ENCODE data around the gene RPS14. TPM values are rescaled to one million over a fixed set of nuclear protein-coding genes. Genes with fewer than 3 reads are reported as not detected.

Gene RPS14
- polyA plus RNA-seq, 1 donor from 2014 or later = 3,490 TPM

DNA sequence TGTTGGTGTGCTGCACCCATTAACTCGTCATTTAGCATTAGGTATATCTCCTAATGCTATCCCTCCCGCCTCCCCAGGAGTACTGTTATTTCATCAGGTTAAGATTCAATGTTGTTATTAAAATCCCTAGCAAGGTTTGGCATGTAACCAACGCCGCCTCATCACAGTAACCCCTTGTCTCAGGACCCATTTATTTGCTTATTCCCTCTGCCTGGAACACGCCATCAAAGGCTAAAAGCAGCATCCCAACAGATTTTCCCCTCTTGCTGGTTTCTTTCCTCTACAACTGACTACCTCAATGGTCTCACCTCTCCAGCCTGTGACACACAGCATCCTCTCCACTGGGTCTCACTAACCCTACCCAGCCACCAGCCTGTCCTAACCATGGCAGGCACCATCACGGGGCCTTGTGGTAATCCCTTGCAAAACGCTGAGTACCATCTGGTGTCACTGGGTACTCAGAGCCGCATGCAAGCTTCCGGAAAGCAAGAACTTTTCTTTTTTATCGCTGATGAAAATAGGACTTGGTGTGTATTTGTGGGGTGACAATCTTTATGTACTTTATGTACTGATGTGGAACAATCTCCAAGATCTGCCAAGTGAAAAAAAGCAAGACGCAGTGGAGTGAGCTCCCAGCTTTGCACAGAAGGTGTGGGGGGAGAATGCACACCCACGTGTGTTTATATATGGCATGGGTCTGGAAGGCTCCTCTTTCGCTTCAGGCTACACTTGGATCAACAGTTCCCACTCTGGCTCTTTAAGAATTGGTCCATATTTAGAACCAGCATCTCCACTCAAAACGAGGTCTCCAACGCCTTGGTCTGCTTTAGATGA, 6.1 kb downstream of the RPS14 start:
- Histone ChIP-seq H3K4me3 (ENCODE audit: low read length) (no peak overlapping the region), H4K20me1 (ENCODE audit: insufficient read depth) (no peaks in the 10 kb centered on the region), H3K27ac (ENCODE audit: low read length) (no peak overlapping the region), H3K27me3 (ENCODE audit: insufficient read depth, low read depth, low read length) (no peaks in the 10 kb centered on the region), H3K9me3 (ENCODE audit: low read length) (no peaks in the 10 kb centered on the region), H3K36me3 (ENCODE audit: insufficient read depth, low read length) (no peaks in the 10 kb centered on the region), H3K4me2 (ENCODE audit: low read length) (no peak overlapping the region), H3K9me2 (ENCODE audit: insufficient read depth, low read length) (no peaks in the 10 kb centered on the region), H2AFZ (ENCODE audit: low read depth, low read length) (no peak overlapping the region), H3F3A (ENCODE audit: insufficient read depth, low read length, poor library complexity, severe bottlenecking) (no peaks in the 10 kb centered on the region), H3K79me2 (replicated peaks; ENCODE audit: insufficient read depth, low read length) (peaks cover 9% of the 10 kb centered on the region), H3K9ac (ENCODE audit: low read length) (no peak overlapping the region)
- no peak for TF ChIP-seq POLR2AphosphoS5 (IDR thresholded peaks at IDR 0.05)
- TF ChIP-seq, protein P1, sequence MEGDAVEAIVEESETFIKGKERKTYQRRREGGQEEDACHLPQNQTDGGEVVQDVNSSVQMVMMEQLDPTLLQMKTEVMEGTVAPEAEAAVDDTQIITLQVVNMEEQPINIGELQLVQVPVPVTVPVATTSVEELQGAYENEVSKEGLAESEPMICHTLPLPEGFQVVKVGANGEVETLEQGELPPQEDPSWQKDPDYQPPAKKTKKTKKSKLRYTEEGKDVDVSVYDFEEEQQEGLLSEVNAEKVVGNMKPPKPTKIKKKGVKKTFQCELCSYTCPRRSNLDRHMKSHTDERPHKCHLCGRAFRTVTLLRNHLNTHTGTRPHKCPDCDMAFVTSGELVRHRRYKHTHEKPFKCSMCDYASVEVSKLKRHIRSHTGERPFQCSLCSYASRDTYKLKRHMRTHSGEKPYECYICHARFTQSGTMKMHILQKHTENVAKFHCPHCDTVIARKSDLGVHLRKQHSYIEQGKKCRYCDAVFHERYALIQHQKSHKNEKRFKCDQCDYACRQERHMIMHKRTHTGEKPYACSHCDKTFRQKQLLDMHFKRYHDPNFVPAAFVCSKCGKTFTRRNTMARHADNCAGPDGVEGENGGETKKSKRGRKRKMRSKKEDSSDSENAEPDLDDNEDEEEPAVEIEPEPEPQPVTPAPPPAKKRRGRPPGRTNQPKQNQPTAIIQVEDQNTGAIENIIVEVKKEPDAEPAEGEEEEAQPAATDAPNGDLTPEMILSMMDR (IDR thresholded peaks at IDR 0.05; ENCODE audit: poor library complexity, severe bottlenecking) = no peak
- no peak for TF ChIP-seq EP300 (conservative IDR thresholded peaks at IDR 0.05; ENCODE audit: poor library complexity, severe bottlenecking)
- TF ChIP-seq RAD21 (conservative IDR thresholded peaks at IDR 0.05) = no peak
- TF ChIP-seq, protein P2, sequence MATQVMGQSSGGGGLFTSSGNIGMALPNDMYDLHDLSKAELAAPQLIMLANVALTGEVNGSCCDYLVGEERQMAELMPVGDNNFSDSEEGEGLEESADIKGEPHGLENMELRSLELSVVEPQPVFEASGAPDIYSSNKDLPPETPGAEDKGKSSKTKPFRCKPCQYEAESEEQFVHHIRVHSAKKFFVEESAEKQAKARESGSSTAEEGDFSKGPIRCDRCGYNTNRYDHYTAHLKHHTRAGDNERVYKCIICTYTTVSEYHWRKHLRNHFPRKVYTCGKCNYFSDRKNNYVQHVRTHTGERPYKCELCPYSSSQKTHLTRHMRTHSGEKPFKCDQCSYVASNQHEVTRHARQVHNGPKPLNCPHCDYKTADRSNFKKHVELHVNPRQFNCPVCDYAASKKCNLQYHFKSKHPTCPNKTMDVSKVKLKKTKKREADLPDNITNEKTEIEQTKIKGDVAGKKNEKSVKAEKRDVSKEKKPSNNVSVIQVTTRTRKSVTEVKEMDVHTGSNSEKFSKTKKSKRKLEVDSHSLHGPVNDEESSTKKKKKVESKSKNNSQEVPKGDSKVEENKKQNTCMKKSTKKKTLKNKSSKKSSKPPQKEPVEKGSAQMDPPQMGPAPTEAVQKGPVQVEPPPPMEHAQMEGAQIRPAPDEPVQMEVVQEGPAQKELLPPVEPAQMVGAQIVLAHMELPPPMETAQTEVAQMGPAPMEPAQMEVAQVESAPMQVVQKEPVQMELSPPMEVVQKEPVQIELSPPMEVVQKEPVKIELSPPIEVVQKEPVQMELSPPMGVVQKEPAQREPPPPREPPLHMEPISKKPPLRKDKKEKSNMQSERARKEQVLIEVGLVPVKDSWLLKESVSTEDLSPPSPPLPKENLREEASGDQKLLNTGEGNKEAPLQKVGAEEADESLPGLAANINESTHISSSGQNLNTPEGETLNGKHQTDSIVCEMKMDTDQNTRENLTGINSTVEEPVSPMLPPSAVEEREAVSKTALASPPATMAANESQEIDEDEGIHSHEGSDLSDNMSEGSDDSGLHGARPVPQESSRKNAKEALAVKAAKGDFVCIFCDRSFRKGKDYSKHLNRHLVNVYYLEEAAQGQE (IDR thresholded peaks at IDR 0.05; ENCODE audit: borderline replicate concordance) = no peak
- TF ChIP-seq SMC3 (conservative IDR thresholded peaks at IDR 0.05; ENCODE audit: poor library complexity) = no peak
- TF ChIP-seq MXI1 (conservative IDR thresholded peaks at IDR 0.05; ENCODE audit: poor library complexity, severe bottlenecking) = no peak
- no peak for TF ChIP-seq TAF1 (IDR thresholded peaks at IDR 0.05; ENCODE audit: low read depth)
- no peak for TF ChIP-seq EZH2 (IDR thresholded peaks at IDR 0.05; ENCODE audit: borderline replicate concordance, insufficient read depth, low read length, poor library complexity, severe bottlenecking)

GRCh38 chr5:150442699-150443080, 6.8 kb downstream of the RPS14 start:
- Histone ChIP-seq H3K27me3 (ENCODE audit: insufficient read depth, low read depth, low read length) (no peaks in the 10 kb centered on the region), H3K9me2 (ENCODE audit: insufficient read depth, low read length) (no peaks in the 10 kb centered on the region), H3K9me3 (ENCODE audit: low read length) (no peaks in the 10 kb centered on the region), H3K4me3 (ENCODE audit: low read length) (no peak overlapping the region), H3K9ac (ENCODE audit: low read length) (no peak overlapping the region), H3K4me2 (ENCODE audit: low read length) (no peak overlapping the region), H2AFZ (ENCODE audit: low read depth, low read length) (no peak overlapping the region), H4K20me1 (ENCODE audit: insufficient read depth) (no peaks in the 10 kb centered on the region), H3K79me2 (replicated peaks; ENCODE audit: insufficient read depth, low read length) (peaks cover under 1% of the 10 kb centered on the region), H3F3A (ENCODE audit: insufficient read depth, low read length, poor library complexity, severe bottlenecking) (no peaks in the 10 kb centered on the region), H3K27ac (ENCODE audit: low read length) (no peak overlapping the region), H3K36me3 (ENCODE audit: insufficient read depth, low read length) (no peaks in the 10 kb centered on the region)
- TF ChIP-seq EP300 (conservative IDR thresholded peaks at IDR 0.05; ENCODE audit: poor library complexity, severe bottlenecking) (no peak), TAF1 (IDR thresholded peaks at IDR 0.05; ENCODE audit: low read depth) (no peak), POLR2AphosphoS5 (IDR thresholded peaks at IDR 0.05) (no peak), RAD21 (conservative IDR thresholded peaks at IDR 0.05) (no peak), SMC3 (conservative IDR thresholded peaks at IDR 0.05; ENCODE audit: poor library complexity) (no peak), MXI1 (conservative IDR thresholded peaks at IDR 0.05; ENCODE audit: poor library complexity, severe bottlenecking) (no peak), EZH2 (IDR thresholded peaks at IDR 0.05; ENCODE audit: borderline replicate concordance, insufficient read depth, low read length, poor library complexity, severe bottlenecking) (no peak)
- TF ChIP-seq, protein P1 (IDR thresholded peaks at IDR 0.05; ENCODE audit: poor library complexity, severe bottlenecking) = no peak
- TF ChIP-seq, protein P2 (IDR thresholded peaks at IDR 0.05; ENCODE audit: borderline replicate concordance) = no peak

Measured in neural cell (in vitro differentiated cells).